ENCODE data around the gene TMEM42. TPM values are rescaled to one million over a fixed set of nuclear protein-coding genes. Genes with fewer than 3 reads are reported as not detected.
"Not testable (repeated sequence)": the region's sequence is repeated elsewhere in the genome, so short reads cannot be mapped to it uniquely, and the experiment has no call there.

The TMEM42 gene
- total and polyA plus RNA-seq, 2 experiments from 2014 or later: 23.2 to 35.0 TPM

DNA sequence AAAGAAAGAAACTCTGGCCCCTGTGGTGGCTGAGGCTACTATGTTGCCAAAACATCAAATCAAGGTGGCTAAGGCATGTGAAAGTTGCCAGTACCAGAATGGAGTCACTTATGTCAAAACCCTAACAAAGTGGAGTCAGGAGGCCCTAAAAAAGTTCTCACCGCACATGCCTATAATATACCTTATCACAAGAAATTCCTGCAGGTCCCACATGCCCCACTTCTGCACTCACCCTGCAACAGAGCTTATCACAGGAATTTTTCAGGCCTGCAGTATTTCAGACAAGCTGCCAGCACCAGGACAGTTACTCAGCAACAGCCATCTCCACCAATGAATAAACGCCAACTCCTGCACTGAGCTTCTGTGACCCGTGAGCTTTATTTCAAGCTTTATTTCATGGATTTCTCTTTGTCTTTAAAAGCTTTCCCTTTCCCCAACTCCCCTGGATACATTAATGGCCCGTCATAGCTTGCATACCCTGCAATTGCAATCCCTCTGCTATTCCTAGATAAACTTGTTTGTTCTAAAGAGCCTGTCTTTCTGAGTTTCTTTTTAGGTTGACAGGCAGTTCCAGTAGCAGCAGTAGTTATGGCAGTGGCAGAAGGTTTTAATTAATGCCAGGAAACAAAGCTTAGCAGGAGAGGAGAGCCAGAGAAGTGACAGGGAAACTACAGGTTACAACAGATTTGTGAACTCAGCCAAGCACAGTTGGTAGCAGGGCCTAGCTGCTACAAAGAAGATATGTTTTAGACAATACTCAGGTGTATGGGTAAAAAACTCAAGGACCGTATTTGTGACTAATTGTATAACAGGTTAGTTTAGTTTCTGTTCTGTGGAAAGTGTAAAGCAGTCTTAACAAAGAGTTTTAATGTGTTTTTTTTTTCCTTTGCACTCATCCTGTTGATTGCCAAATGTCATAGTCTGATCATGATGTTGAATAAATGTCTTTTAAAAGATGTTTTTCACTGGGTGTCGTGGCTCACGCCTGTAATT is 15.9 kb upstream of the TMEM42 start:
- H3K4me2 ChIP-seq (ENCODE audit: unreplicated experiment): no peak overlapping the region
- WGBS, 2 experiments (ENCODE audit: low coverage in 1 of 2, low lambda C conversion rate in 2 of 2, missing lambda C conversion rate in 2 of 2): 95 to 96% methylated on average over 7 of the region's 7 CpGs
- H3K4me1 ChIP-seq (ENCODE audit: insufficient read depth): no peaks in the 10 kb centered on the region
- H4K20me1 ChIP-seq (ENCODE audit: insufficient read depth): no peaks in the 10 kb centered on the region
- in situ Hi-C loops (cut with MboI): no loop called here
- TF ChIP-seq EZH2 (IDR thresholded peaks at IDR 0.05; ENCODE audit: insufficient read depth, poor library complexity, severe bottlenecking) (no peak), EZH2phosphoT487 (IDR thresholded peaks at IDR 0.05; ENCODE audit: insufficient read depth, low read depth) (no peak)
- no peaks in the 10 kb centered on the region for H3K79me2 ChIP-seq (ENCODE audit: insufficient read depth)
- DNase-seq: peak; percentile 4
- no peaks in the 10 kb centered on the region for H3K9me3 ChIP-seq (ENCODE audit: low read depth)
- no peaks in the 10 kb centered on the region for H3F3A ChIP-seq (ENCODE audit: insufficient read depth)
- H3K27me3 ChIP-seq (replicated peaks; ENCODE audit: insufficient read depth): no peaks in the 10 kb centered on the region
- H3K27ac ChIP-seq: no peak overlapping the region
- no peak overlapping the region for H3K9ac ChIP-seq
- no peaks in the 10 kb centered on the region for H3K9me2 ChIP-seq (ENCODE audit: insufficient read depth)
- no peak overlapping the region for H3K4me3 ChIP-seq
- H2AFZ ChIP-seq: no peak overlapping the region
- no peaks in the 10 kb centered on the region for H3K36me3 ChIP-seq (ENCODE audit: low read depth)

DNA sequence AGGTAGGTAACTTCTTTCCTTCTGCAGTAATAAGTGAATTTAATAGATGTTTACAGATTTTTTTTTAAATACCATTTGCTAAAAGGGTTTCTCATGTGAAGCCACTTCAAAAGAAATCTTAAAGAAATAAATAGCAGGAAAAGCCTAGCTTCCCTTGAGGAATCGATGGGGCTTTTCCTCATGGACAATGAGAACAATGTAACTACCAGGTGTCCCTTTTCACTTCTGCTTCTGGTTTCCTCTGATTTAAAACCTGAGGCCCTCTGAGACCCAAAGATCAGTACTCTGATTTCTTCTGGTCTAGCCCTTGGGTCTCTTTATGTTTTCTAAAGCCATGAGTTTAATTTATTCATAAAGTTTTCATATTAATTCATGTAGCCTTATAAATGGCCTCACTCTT is 13.1 kb upstream of the TMEM42 start:
- no peaks in the 10 kb centered on the region for H3K36me3 ChIP-seq (ENCODE audit: low read depth)
- no peak overlapping the region for H3K9ac ChIP-seq
- H3F3A ChIP-seq (ENCODE audit: insufficient read depth): no peaks in the 10 kb centered on the region
- H3K4me2 ChIP-seq (ENCODE audit: unreplicated experiment): no peak overlapping the region
- no peaks in the 10 kb centered on the region for H3K4me1 ChIP-seq (ENCODE audit: insufficient read depth)
- in situ Hi-C loops (cut with MboI): no loop called here
- no peak overlapping the region for H3K27ac ChIP-seq
- H4K20me1 ChIP-seq (ENCODE audit: insufficient read depth): no peaks in the 10 kb centered on the region
- H3K9me3 ChIP-seq (ENCODE audit: low read depth): no peaks in the 10 kb centered on the region
- no peak overlapping the region for H2AFZ ChIP-seq
- no peaks in the 10 kb centered on the region for H3K79me2 ChIP-seq (ENCODE audit: insufficient read depth)
- DNase-seq: no peak
- H3K27me3 ChIP-seq (replicated peaks; ENCODE audit: insufficient read depth): no peaks in the 10 kb centered on the region
- H3K9me2 ChIP-seq (ENCODE audit: insufficient read depth): no peaks in the 10 kb centered on the region
- H3K4me3 ChIP-seq: no peak overlapping the region
- no peak for TF ChIP-seq EZH2 (IDR thresholded peaks at IDR 0.05; ENCODE audit: insufficient read depth, poor library complexity, severe bottlenecking)
- TF ChIP-seq EZH2phosphoT487 (IDR thresholded peaks at IDR 0.05; ENCODE audit: insufficient read depth, low read depth): no peak
- WGBS, 2 experiments (ENCODE audit: low coverage in 1 of 2, low lambda C conversion rate in 2 of 2, missing lambda C conversion rate in 2 of 2): 96 to 98% methylated on average over 1 of the region's 1 CpG

DNA sequence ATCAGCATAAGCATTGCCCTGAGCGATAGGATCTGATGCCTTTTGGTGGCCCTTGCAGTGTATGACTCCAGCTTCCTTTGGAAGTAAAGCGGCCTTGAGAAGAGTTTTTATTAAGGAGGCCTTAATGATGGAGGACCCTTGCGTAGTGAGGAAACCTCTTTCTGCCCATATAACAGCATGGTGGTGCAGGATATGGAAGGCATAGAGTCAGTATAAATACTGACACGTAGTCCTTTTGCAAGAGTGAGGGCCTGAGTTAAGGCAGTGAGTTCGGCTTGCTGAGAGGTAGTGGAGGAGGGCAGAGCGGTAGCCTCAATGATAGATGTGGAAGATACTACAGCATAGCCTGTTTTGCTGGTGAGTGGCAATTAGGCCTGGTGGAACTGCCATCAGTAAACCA is 5.0 kb upstream of the TMEM42 start:
- WGBS, 2 experiments (ENCODE audit: low coverage in 1 of 2, low lambda C conversion rate in 2 of 2, missing lambda C conversion rate in 2 of 2): 99 to 100% methylated on average over 6 of the region's 6 CpGs

DNA sequence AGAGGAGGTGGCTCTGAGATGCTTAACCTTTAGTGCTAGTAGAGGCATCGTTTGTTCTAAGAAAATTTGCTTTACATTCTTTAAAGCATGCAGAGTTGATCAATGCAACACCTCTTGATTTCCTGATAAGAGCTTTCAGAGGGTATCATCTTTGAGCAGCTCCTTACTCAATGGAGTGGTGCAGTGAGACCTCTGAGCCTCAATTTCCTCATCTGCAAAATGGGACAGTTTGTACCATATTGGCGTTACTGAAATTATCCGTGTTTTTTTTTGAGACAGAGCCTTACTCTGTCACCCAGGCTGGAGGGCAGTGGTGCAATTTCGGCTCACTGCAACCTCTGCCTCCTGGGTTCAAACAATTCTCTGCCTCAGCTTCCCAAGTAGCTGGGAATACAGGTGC is 1.6 kb upstream of the TMEM42 start:
- no peak overlapping the region for H3K9ac ChIP-seq
- peaks cover 9% of the 10 kb centered on the region for H3K79me2 ChIP-seq (ENCODE audit: insufficient read depth)
- no peaks in the 10 kb centered on the region for H3K9me3 ChIP-seq (ENCODE audit: low read depth)
- no peaks in the 10 kb centered on the region for H3K27me3 ChIP-seq (replicated peaks; ENCODE audit: insufficient read depth)
- no peak overlapping the region for H3K27ac ChIP-seq
- in situ Hi-C loops (cut with MboI): no loop called here
- no peaks in the 10 kb centered on the region for H3F3A ChIP-seq (ENCODE audit: insufficient read depth)
- H3K36me3 ChIP-seq (ENCODE audit: low read depth): no peaks in the 10 kb centered on the region
- H3K4me3 ChIP-seq: no peak overlapping the region
- no peak for TF ChIP-seq EZH2 (IDR thresholded peaks at IDR 0.05; ENCODE audit: insufficient read depth, poor library complexity, severe bottlenecking)
- peaks cover 4% of the 10 kb centered on the region for H3K4me1 ChIP-seq (ENCODE audit: insufficient read depth)
- H4K20me1 ChIP-seq (ENCODE audit: insufficient read depth): no peaks in the 10 kb centered on the region
- no peaks in the 10 kb centered on the region for H3K9me2 ChIP-seq (ENCODE audit: insufficient read depth)
- DNase-seq: no peak
- 95 to 99% methylated on average over 4 of the region's 4 CpGs for WGBS, 2 experiments (ENCODE audit: low coverage in 1 of 2, low lambda C conversion rate in 2 of 2, missing lambda C conversion rate in 2 of 2)
- no peak overlapping the region for H2AFZ ChIP-seq
- H3K4me2 ChIP-seq (ENCODE audit: unreplicated experiment): no peak overlapping the region

More for the DNA sequence above, 5.0 kb upstream of the TMEM42 start:
- H3F3A ChIP-seq (ENCODE audit: insufficient read depth); H3K27me3 ChIP-seq (replicated peaks; ENCODE audit: insufficient read depth); H3K4me1 ChIP-seq (ENCODE audit: insufficient read depth); in situ Hi-C loops (cut with MboI); H3K4me3 ChIP-seq; H3K36me3 ChIP-seq (ENCODE audit: low read depth); H3K79me2 ChIP-seq (ENCODE audit: insufficient read depth); H2AFZ ChIP-seq; H3K9me3 ChIP-seq (ENCODE audit: low read depth); H3K27ac ChIP-seq; H3K9ac ChIP-seq; DNase-seq; H4K20me1 ChIP-seq (ENCODE audit: insufficient read depth); H3K9me2 ChIP-seq (ENCODE audit: insufficient read depth); H3K4me2 ChIP-seq (ENCODE audit: unreplicated experiment): not testable (repeated sequence)
